ENCODE measurements around the gene DUSP22. TPM values are rescaled to one million over a fixed set of nuclear protein-coding genes. Genes with fewer than 3 reads are reported as not detected.

DUSP22 gene
- total RNA-seq, 1 experiment from 2014 or later: 18.6 TPM

DNA sequence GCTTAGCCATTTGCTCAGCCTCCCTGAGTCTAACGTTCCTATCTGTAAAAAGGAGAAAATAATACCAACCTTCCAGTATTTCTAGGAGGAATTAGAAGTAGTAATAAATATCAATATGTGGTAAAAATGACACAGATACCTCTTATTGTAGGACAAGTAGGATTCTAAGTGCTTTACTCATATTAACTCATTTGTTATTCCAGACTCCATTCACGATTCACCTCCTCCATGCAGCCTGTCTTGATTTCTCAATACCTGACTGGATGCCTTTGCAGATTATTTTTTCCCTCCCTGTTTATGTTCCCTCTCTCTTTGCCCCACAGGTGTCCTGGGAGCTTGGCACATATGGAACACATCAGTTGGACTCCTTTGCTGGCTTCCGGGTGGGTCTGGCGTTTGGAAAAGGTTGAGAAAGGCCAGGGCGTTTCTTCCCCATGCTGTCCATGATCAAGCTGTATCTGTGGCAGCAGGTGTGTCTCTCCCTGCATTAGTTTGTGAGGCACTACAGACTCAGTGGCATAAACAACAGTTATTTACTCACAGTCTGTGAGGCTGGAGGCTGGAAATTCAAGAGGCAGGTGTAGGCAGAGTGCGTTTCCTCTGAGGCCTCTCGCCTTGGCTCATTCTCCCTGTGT, 10.7 kb upstream of the DUSP22 start:
- intact Hi-C loops (cut with micrococcal nuclease; ENCODE audit: unreplicated experiment): no loop called here
- no peak overlapping the region for H3K27ac Mint-ChIP-seq (ENCODE audit: unreplicated experiment)
- H3K27me3 ChIP-seq (replicated peaks; ENCODE audit: control insufficient read depth, insufficient read depth, low read length): no peaks in the 10 kb centered on the region
- no peaks in the 10 kb centered on the region for H3K36me3 ChIP-seq (ENCODE audit: control insufficient read depth, insufficient read depth, low read length)
- no peak overlapping the region for H3K4me3 ChIP-seq (ENCODE audit: low read depth, low read length)
- H3K27me3 Mint-ChIP-seq (ENCODE audit: insufficient read depth, unreplicated experiment): peaks cover 19% of the 10 kb centered on the region
- no peak for DNase-seq
- H3K4me1 ChIP-seq: no peaks in the 10 kb centered on the region
- H3K9me3 ChIP-seq: no peaks in the 10 kb centered on the region
- ChIA-PET POLR2A (no interaction called here), CTCF (no interaction called here)
- H3K4me3 Mint-ChIP-seq (ENCODE audit: unreplicated experiment): no peak overlapping the region
- no peaks in the 10 kb centered on the region for H3K4me1 Mint-ChIP-seq (ENCODE audit: low read depth, unreplicated experiment)
- H3K9me3 Mint-ChIP-seq (ENCODE audit: unreplicated experiment): no peaks in the 10 kb centered on the region
- H3K36me3 Mint-ChIP-seq (ENCODE audit: insufficient read depth, unreplicated experiment): no peaks in the 10 kb centered on the region
- BruUV-seq (replicated peaks): no TSS peak
- TF ChIP-seq, protein P1, sequence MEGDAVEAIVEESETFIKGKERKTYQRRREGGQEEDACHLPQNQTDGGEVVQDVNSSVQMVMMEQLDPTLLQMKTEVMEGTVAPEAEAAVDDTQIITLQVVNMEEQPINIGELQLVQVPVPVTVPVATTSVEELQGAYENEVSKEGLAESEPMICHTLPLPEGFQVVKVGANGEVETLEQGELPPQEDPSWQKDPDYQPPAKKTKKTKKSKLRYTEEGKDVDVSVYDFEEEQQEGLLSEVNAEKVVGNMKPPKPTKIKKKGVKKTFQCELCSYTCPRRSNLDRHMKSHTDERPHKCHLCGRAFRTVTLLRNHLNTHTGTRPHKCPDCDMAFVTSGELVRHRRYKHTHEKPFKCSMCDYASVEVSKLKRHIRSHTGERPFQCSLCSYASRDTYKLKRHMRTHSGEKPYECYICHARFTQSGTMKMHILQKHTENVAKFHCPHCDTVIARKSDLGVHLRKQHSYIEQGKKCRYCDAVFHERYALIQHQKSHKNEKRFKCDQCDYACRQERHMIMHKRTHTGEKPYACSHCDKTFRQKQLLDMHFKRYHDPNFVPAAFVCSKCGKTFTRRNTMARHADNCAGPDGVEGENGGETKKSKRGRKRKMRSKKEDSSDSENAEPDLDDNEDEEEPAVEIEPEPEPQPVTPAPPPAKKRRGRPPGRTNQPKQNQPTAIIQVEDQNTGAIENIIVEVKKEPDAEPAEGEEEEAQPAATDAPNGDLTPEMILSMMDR (IDR thresholded peaks at IDR 0.05; ENCODE audit: insufficient read depth in 1 of 2, low read depth in 1 of 2, low read length in 1 of 2, severe bottlenecking in 1 of 2, unreplicated experiment in 1 of 2): no peak

DNA sequence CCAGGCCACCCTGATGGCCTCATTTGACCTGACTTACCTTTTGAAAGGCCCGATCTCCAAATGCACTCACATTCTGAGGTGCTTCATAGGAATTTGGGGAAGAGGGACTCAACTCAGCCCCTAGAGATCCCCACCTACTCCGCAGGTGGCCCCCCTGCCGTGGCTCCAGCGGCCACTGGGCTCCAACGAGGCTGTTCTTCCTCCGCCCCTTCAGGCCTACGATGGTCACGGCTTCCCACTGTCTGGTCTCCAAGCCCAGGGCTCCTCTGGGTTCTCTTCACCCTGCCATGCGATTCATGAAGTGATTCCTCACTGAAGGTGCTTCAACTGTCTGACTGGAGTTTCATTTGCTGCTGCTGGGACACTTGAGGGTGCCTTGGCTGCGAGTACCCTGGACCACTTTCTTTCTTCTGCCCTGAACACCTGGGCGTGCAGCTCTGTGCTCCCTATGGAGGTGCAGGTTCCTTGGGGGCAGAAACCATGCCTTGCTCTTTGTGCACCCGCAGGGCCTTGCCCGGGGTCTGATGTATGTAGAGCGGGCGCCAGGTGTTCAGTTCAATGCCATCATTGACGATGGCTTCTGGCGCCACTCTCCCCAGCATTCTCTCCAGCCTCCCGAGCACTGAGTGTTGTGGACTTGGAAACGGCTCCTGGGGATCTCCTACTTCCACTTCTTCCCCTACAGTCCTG, 10.0 kb upstream of the DUSP22 start:
- no TSS peak for BruUV-seq (replicated peaks)
- Mint-ChIP-seq H3K27ac (ENCODE audit: unreplicated experiment) (no peak overlapping the region), H3K36me3 (ENCODE audit: insufficient read depth, unreplicated experiment) (no peaks in the 10 kb centered on the region), H3K4me3 (ENCODE audit: unreplicated experiment) (no peak overlapping the region), H3K27me3 (ENCODE audit: insufficient read depth, unreplicated experiment) (peaks cover 19% of the 10 kb centered on the region), H3K9me3 (ENCODE audit: unreplicated experiment) (no peaks in the 10 kb centered on the region), H3K4me1 (ENCODE audit: low read depth, unreplicated experiment) (no peaks in the 10 kb centered on the region)
- DNase-seq: no peak
- POLR2A ChIA-PET: no interaction called here
- no peaks in the 10 kb centered on the region for H3K27me3 ChIP-seq (replicated peaks; ENCODE audit: control insufficient read depth, insufficient read depth, low read length)
- intact Hi-C loops (cut with micrococcal nuclease; ENCODE audit: unreplicated experiment): no loop called here
- H3K36me3 ChIP-seq (ENCODE audit: control insufficient read depth, insufficient read depth, low read length): no peaks in the 10 kb centered on the region
- CTCF ChIA-PET: no interaction called here
- no peaks in the 10 kb centered on the region for H3K4me1 ChIP-seq
- no peak overlapping the region for H3K4me3 ChIP-seq (ENCODE audit: low read depth, low read length)
- TF ChIP-seq, protein P1 (IDR thresholded peaks at IDR 0.05; ENCODE audit: insufficient read depth in 1 of 2, low read depth in 1 of 2, low read length in 1 of 2, severe bottlenecking in 1 of 2, unreplicated experiment in 1 of 2): no peak
- H3K9me3 ChIP-seq: no peaks in the 10 kb centered on the region

DNA sequence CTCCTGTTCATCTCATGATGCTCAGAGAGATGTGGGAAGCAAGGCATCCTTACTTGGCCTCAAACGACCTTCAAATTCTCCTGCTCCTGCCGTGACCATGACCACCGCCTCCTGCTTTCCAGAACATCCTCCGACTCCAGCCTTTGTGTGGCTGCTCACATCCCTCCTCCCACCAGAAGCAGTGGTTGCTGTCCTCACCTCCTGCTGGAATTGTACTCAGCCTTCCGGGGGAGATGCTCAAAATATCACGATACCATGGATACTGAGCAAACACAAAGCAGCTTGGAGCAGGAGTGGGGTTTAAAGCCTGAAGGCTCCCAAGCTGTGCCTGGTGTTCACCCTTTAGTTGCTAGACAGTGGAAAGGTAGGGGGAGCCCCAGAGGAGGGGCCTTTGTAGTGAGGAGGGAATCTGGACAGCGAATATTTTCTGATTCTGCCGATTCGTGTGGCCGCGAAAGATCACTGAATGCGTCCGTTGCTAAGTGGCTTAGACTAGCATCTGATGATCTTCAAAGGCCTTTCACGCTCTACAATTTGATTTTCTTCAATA, 9.3 kb upstream of the DUSP22 start:
- H3K27me3 Mint-ChIP-seq (ENCODE audit: insufficient read depth, unreplicated experiment): peaks cover 22% of the 10 kb centered on the region
- H3K36me3 ChIP-seq (ENCODE audit: control insufficient read depth, insufficient read depth, low read length): no peaks in the 10 kb centered on the region
- H3K9me3 ChIP-seq: no peaks in the 10 kb centered on the region
- TF ChIP-seq, protein P1 (IDR thresholded peaks at IDR 0.05; ENCODE audit: insufficient read depth in 1 of 2, low read depth in 1 of 2, low read length in 1 of 2, severe bottlenecking in 1 of 2, unreplicated experiment in 1 of 2): no peak
- no peaks in the 10 kb centered on the region for H3K4me1 ChIP-seq
- no peaks in the 10 kb centered on the region for H3K4me1 Mint-ChIP-seq (ENCODE audit: low read depth, unreplicated experiment)
- no peaks in the 10 kb centered on the region for H3K36me3 Mint-ChIP-seq (ENCODE audit: insufficient read depth, unreplicated experiment)
- H3K9me3 Mint-ChIP-seq (ENCODE audit: unreplicated experiment): no peaks in the 10 kb centered on the region
- H3K27ac Mint-ChIP-seq (ENCODE audit: unreplicated experiment): no peak overlapping the region
- intact Hi-C loops (cut with micrococcal nuclease; ENCODE audit: unreplicated experiment): no loop called here
- H3K4me3 Mint-ChIP-seq (ENCODE audit: unreplicated experiment): no peak overlapping the region
- DNase-seq: no peak
- ChIA-PET CTCF (no interaction called here), POLR2A (no interaction called here)
- H3K4me3 ChIP-seq (ENCODE audit: low read depth, low read length): no peak overlapping the region
- no peaks in the 10 kb centered on the region for H3K27me3 ChIP-seq (replicated peaks; ENCODE audit: control insufficient read depth, insufficient read depth, low read length)
- BruUV-seq (replicated peaks): no TSS peak
